Keratinocyte (primary cell): Measurements from ENCODE around the gene B3GNT4.

Experiments
- EZH2 ChIP-seq: IDR thresholded peaks from one replicate; pipeline ENCODE4 v1.6.1; 2012; ENCODE audit warnings: inconsistent platforms, mild to moderate bottlenecking, low read length, moderate library complexity
- TF ChIP-seq, protein P1 (sequence below), 3 experiments: IDR thresholded peaks in 1 of 3; conservative IDR thresholded peaks in 1 of 3; optimal IDR thresholded peaks in 1 of 3; 2 replicates in 2 of 3; 3 replicates in 1 of 3; pipeline versions ENCODE3 to v1.5.1; 2011; ENCODE audit warnings: low read length in 3 of 3, mild to moderate bottlenecking in 3 of 3, moderate library complexity in 2 of 3, control low read depth in 1 of 3, inconsistent platforms in 1 of 3; ENCODE audit not compliant: insufficient read depth in 2 of 3; ENCODE audit errors: extremely low read depth in 1 of 3

DNA sequence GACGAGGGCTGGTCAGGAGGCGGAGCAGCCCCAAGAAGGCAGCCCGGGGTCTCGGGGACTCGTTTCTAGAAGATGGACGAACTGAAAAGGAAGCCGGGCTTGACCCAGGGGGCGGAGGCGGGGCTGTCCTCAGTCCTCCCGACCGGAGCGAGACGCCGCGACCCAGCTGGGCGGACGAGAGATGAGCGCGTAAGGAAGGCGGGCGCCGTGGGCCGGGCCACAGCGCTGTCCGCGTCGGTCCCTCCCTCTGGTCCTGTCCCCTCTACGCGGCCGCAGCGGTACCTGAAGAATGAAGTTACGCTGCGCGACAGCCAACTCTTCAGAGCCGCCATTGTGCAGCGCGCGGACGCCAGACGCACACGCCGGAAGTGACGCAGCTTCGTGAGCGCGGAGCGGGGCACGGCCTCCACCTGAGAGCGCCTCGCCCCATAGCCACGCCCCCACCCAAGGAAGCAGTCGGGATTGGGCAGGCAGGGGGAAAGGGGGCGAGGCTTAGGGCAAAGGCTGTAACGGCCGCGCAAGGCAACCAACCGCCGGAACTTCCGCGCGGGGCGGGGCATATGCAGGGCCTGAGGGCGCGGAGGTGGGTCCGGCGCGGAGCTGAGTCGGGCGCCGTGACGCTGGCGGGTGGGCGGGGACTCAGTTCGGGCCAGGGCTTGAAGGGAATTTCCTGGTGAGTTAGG, 22.3 kb downstream of the B3GNT4 start, which contains the start of gene DIABLO:
- TF ChIP-seq, protein P1, sequence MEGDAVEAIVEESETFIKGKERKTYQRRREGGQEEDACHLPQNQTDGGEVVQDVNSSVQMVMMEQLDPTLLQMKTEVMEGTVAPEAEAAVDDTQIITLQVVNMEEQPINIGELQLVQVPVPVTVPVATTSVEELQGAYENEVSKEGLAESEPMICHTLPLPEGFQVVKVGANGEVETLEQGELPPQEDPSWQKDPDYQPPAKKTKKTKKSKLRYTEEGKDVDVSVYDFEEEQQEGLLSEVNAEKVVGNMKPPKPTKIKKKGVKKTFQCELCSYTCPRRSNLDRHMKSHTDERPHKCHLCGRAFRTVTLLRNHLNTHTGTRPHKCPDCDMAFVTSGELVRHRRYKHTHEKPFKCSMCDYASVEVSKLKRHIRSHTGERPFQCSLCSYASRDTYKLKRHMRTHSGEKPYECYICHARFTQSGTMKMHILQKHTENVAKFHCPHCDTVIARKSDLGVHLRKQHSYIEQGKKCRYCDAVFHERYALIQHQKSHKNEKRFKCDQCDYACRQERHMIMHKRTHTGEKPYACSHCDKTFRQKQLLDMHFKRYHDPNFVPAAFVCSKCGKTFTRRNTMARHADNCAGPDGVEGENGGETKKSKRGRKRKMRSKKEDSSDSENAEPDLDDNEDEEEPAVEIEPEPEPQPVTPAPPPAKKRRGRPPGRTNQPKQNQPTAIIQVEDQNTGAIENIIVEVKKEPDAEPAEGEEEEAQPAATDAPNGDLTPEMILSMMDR (optimal IDR thresholded peaks at IDR 0.05 in 1 of 3, IDR thresholded peaks at IDR 0.05 in 1 of 3, conservative IDR thresholded peaks at IDR 0.05 in 1 of 3; ENCODE audit: extremely low read depth in 1 of 3, insufficient read depth in 2 of 3, low read length in 3 of 3) = no peak
- no peak for TF ChIP-seq EZH2
